Activated CD8-positive, alpha-beta memory T cell treated with anti-CD3 and anti-CD28 coated beads for 1 hour (primary cell): ENCODE data around the gene PLCZ1.
"Not testable (repeated sequence)": the region's sequence is repeated elsewhere in the genome, so short reads cannot be mapped to it uniquely, and the experiment has no call there.

Source experiments
- DNase-seq, 2 donors: peaks; one replicate each; pipeline ENCODE4 v3.0.0-alpha.2; 2020; ENCODE audit warnings: low read depth in 1 of 2; ENCODE audit errors: extremely low read depth in 1 of 2

The PLCZ1 gene, protein sequence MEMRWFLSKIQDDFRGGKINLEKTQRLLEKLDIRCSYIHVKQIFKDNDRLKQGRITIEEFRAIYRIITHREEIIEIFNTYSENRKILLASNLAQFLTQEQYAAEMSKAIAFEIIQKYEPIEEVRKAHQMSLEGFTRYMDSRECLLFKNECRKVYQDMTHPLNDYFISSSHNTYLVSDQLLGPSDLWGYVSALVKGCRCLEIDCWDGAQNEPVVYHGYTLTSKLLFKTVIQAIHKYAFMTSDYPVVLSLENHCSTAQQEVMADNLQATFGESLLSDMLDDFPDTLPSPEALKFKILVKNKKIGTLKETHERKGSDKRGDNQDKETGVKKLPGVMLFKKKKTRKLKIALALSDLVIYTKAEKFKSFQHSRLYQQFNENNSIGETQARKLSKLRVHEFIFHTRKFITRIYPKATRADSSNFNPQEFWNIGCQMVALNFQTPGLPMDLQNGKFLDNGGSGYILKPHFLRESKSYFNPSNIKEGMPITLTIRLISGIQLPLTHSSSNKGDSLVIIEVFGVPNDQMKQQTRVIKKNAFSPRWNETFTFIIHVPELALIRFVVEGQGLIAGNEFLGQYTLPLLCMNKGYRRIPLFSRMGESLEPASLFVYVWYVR

GRCh38 chr12:18737819-18738218, at the start of gene PLCZ1, which contains the start of gene CAPZA3:
TSS of gene PLCZ1 (minus strand) at chr12:18738012. CDS start at chr12:18737371, 641 bp downstream.
TSS of gene CAPZA3 (plus strand) at chr12:18738119. CDS start at chr12:18738269, 150 bp downstream.
- DNase-seq: no peak

DNA sequence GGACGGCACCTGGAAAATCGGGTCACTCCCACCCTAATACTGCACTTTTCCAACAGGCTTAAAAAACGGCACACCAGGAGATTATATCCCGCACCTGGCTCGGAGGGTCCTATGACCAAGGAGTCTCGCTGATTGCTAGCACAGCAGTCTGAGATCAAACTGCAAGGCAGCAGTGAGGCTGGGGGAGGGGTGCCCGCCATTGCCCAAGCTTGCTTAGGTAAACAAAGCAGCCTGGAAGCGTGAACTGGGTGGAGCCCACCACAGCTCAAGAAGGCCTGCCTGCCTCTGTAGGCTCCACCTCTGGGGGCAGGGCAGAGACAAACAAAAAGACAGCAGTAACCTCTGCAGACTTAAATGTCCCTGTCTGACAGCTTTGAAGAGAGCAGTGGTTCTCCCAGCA, 47.7 kb upstream of the PLCZ1 start:
- DNase-seq: not testable (repeated sequence)

DNA sequence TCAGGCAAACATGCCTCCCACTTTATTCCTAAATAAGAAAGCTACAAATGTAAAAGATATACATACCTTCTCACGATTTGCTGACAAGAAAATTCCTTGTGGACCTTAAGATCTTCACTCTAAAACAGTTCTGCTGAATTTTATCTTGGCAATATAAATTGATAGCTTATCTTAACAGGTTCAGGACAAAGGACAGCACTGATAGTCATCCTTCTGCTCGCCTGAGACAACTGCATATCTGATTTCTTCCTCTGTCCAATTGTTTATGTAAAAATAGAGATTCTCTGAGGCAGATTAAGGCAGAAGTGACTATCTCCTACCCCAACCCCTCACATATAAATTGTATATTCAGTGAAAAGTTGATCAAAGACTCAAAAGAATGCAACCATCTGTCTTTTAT, 45.0 kb upstream of the PLCZ1 start:
- DNase-seq: no peak

DNA sequence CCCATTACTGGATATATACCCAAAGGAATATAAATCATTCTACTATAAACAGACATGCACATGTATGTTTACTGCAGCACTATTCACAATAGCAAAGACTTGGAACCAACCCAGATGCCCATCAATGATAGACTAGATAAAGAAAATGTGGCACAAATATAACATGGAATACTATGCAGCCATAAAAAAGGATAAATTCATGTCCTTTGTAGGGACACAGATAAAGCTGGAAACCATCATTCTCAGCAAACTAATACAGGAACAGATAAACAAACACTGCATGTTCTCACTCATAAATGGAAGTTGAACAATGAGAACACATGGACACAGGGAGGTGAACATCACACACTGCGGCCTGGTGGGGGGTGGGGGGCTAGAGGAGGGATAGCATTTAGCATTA, 28.7 kb upstream of the PLCZ1 start:
- DNase-seq: not testable (repeated sequence)

GRCh38 chr12:18755341-18755740, 17.5 kb upstream of the PLCZ1 start:
- no peak for DNase-seq

- DNase-seq: no peak
These were observed 16.4 kb upstream of the PLCZ1 start for GRCh38 chr12:18754124-18754707.

DNA sequence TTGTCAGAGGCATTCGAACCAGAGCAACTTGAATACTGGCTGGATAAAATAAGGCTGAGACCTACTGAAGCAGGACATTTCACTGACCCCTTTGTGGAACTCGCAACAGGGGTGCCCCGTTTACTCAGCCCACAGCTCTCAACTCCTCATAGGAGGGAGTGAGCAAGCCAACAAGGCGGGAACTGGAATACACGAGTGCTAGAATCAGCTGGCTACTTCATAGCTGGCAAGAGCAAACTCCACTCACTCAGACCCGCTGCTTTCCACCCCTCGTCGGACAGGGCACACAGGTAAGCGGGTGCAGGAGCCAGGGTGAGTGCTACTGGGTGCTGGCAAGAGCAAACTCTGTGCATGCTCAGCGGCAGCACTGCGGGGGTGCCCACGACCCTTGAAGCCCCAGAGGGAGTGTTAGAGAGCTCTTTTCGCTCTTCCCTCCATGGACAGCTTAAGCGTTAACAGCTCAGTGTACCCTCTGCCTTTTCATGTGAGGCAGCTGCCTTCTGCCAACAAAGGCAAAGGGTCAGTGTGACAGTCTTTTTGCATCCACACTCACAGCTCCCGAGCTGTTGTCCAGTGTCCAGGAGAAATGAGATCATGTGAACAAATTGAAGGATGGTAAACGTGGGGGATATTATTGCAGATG, 15.8 kb upstream of the PLCZ1 start:
- no peak for DNase-seq

DNA sequence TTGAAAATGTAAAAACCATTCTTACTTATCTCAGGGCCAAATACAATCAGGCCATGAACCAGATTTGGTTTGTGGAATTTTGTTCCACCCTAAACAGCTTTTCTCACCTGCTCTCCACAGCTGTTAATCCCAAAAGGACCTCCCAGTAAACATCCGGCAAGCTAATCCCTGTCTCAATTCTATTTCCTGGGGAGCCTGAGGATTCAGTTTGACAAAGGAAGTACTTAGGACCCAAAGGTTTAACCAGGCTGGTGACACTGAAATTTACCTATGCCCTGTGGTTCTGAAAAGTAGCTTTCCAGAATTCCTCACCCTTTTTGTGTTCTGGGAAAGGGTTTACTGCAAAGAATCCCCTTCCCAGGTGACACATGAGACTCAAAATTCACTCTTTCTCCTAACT, 15.1 kb upstream of the PLCZ1 start:
- no peak for DNase-seq

- DNase-seq: no peak
These were observed 14.6 kb upstream of the PLCZ1 start for GRCh38 chr12:18752280-18752920.

DNA sequence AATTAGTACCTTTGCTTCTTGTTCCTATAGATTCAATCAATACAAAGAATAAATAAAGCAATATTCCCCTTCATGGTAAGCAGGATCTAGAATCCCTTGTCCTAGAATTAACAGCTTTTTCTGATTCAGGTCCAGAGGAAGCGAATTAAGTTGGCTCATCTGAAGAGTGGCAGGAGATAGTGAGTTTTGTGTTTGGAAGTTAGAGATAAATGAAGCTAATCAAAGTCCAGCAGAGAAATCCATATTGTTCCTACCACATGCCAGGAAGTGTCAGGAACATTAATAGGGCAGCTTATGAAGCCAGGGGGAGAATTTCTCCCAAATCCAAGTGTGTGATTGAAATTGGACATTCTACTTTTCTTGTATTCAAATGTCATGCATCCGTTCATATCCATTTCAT, 14.1 kb upstream of the PLCZ1 start:
- DNase-seq: no peak

DNA sequence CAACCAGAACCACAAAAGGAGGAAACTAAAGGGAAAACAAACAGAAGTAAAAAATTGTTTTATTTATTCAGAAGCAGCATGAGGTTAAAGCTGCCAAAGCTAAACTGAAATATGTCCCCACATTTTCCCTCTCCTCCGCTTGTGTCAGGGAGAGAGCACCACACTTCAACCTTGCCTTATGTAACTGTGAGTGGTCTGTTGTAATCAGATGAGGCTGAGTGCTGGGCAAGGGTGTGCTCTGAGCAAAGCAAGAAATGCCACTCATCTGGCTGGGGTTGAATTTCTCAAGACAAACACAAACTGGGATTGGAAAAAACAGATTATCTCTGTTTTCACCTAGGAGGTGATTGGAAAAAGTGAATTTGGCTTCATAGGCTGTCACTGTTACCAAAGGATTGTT, 12.3 kb upstream of the PLCZ1 start:
- no peak for DNase-seq

GRCh38 chr12:18749386-18749957, 11.7 kb upstream of the PLCZ1 start:
- DNase-seq: no peak

DNA sequence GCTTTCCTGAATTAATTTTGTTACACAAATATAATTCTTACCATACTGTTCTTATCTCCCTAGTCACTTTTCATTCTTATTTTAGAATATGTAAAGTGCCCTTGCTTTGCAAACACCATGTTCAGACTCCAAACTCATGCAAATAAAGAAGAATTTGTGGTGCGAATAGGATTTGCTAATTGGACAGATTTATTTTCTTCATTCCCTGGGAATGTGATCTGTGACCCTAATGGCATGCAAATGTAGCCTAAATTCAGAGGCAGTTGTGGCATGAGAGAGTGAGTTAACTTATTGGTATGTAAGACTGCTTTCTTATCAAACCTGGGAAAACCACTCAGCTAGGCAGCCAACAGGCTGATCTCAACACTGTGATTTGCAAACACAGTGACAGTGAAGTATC, 10.1 kb upstream of the PLCZ1 start:
- DNase-seq: no peak

DNA sequence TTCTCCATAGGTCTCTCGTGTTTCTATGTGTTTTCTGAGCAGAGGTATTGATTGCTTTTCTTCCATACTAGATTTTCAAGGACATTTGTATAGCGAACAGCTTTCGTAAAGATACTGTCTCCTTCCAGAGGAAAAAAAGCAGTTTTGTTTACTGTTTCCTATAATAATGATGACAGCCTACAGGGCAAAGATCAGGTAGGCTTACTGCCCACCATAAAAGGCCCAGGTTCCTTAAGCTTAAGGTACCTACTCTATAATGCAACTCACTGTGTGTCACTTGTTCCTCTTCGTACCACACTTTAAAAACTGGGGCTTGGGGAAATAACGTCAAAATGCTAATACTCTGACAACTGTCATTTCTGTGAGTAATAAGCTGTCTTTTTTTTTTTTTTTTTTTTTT, 6.7 kb downstream of the PLCZ1 start:
- DNase-seq: no peak

GRCh38 chr12:18723752-18724151, 14.1 kb downstream of the PLCZ1 start:
- DNase-seq: no peak

DNA sequence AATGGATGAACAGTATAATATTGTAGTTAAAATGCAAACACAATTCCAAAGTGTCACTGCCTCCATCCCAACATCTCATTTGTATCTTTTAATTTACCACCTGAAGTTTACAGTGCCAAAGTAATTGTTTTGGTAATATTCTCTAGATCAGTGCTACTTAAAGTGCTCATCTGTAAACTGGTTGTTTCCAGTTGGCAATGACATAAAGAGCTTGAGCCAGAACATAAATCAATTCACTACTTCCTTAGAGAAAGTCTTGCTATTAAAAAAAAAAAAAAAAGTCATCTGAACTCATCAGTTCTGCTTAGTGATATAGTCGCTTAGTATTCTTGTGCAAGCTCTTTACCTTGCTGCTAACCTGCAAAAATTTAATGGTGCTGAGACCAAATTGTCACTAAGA, 16.4 kb downstream of the PLCZ1 start:
- no peak for DNase-seq

- no peak for DNase-seq
These were observed 17.1 kb downstream of the PLCZ1 start for GRCh38 chr12:18720690-18721089.

- no peak for DNase-seq
These were observed 17.8 kb downstream of the PLCZ1 start for GRCh38 chr12:18719922-18720510.

DNA sequence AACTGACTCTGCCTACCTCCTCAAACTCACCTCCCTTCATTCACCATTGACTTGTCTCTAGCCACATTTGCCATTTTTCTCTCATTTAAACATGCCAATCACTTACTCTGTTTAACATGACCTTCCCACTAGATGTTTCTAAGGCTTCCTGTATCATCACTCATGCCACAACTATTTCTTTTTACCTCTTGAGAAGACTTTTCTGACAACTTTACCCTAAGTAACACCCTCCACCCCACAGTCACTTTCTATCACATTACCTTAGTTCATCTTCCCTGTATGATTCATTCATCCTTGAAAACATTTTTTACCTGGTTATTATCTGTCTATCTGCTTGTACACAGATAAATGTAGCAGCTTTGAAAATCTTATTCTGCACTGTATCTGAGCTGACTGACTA, 19.4 kb downstream of the PLCZ1 start:
- DNase-seq: no peak

DNA sequence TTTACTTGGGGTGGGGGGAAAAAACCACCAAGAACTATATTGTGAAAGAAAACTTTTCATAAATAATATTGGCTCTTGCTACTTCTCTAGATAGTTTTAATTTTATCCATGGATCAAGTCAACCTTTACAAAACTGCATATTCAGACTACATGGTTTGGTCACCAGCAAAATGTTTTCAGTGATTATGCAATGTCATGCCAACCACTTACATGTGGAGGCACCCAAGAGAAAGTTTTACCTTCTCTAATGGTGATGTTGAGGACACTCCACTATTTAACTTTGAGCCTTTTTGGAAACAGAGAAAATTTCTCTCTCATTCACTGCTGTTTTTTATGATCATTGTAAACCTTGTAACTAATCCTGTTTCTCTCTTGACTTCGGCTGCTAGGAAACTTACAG, 21.6 kb downstream of the PLCZ1 start:
- DNase-seq: no peak
